Cardiac septum (tissue), 1 donor: ENCODE data around the gene HOXD3. TPM values are rescaled to one million over a fixed set of nuclear protein-coding genes. Genes with fewer than 3 reads are reported as not detected.

Experiments used
- DNase-seq: peaks from one replicate; pipeline ENCODE4 v3.0.0-alpha.2; 2020; ENCODE audit warnings: low spot score
- intact Hi-C: fragments of 100-400 bp; cut with DNase I; formaldehyde crosslinking; loops from one replicate; pipeline ENCODE4 v1.14.0; 2022
- microRNA-seq: library from miRNA; unstranded; fragments of <30 nt; microRNA quantifications from one replicate; pipeline ENCODE4 v1.2.0, GENCODE V29; 2020
- total RNA-seq: library from RNA; stranded (reverse); fragmentation: NEBNext Ultra II Directional; extraction: Animal tissue kit (Norgen Biotek cat#: 25700); gene quantifications from one replicate; pipeline ENCODE4 v1.2.1, GENCODE V29; 2021
- donor health status: DM: no; HTN: no; CAD: no.

The HOXD3 gene
- total RNA-seq, 1 donor from 2014 or later, result 1.0 TPM

GRCh38 chr2:176189681-176190641 is 32.9 kb downstream of the HOXD3 start:
- intact Hi-C loops, result loop anchor here (5.0 kb wide), 1 partner anchor 48 kb away; no protein-coding TSS in a partner anchor
- DNase-seq, result no peak

GRCh38 chr2:176192351-176192750 is 35.2 kb downstream of the HOXD3 start:
- no peak for DNase-seq
- intact Hi-C loops, result no loop called here

- intact Hi-C loops, result no loop called here
- no peak for DNase-seq
These were observed 35.9 kb downstream of the HOXD3 start for GRCh38 chr2:176193048-176193447.

- intact Hi-C loops, result no loop called here
- no peak for DNase-seq
These were observed 42.8 kb downstream of the HOXD3 start for GRCh38 chr2:176199902-176200301.

GRCh38 chr2:176200971-176201370 is 43.9 kb downstream of the HOXD3 start:
- no peak for DNase-seq
- intact Hi-C loops, result no loop called here

GRCh38 chr2:176202491-176202890 is 45.4 kb downstream of the HOXD3 start:
- intact Hi-C loops, result no loop called here
- no peak for DNase-seq

GRCh38 chr2:176205126-176205525 is 48.0 kb downstream of the HOXD3 start:
- DNase-seq, result no peak
- intact Hi-C loops, result no loop called here

- intact Hi-C loops, result no loop called here
- no peak for DNase-seq
These were observed 49.0 kb downstream of the HOXD3 start for GRCh38 chr2:176206136-176206535.

- intact Hi-C loops, result no loop called here
- DNase-seq, result no peak
These were observed 49.6 kb downstream of the HOXD3 start for GRCh38 chr2:176206682-176207081.

- intact Hi-C loops, result no loop called here
- DNase-seq, result no peak
These were observed 54.0 kb downstream of the HOXD3 start for GRCh38 chr2:176211110-176211509.

- DNase-seq, result no peak
- intact Hi-C loops, result no loop called here
These were observed 55.2 kb downstream of the HOXD3 start for GRCh38 chr2:176212276-176212675.

GRCh38 chr2:176213406-176213805 is 56.3 kb downstream of the HOXD3 start:
- intact Hi-C loops, result no loop called here
- DNase-seq, result no peak

Small RNA genes lying within 50 kb of the gene (microRNA-seq; reads per million reads assigned to microRNA genes)
- gene MIR10B, result 3,657 reads per million, percentile 90 among the genes with 10 or more reads in this experiment

Other genes with a start within 250 kb of the HOXD3 start
- gene LNPK, start 155.0 kb upstream of the HOXD3 start, total RNA-seq, result 44.0 TPM
- not detected for gene EVX2, start 73.3 kb upstream of the HOXD3 start, total RNA-seq
- not detected for gene HOXD13, start 64.6 kb upstream of the HOXD3 start, total RNA-seq
- not detected for gene HOXD12, start 57.5 kb upstream of the HOXD3 start, total RNA-seq
- gene HOXD11, start 50.0 kb upstream of the HOXD3 start, total RNA-seq, result not detected
- 0.16 TPM for gene HOXD10, start 40.5 kb upstream of the HOXD3 start, total RNA-seq
- gene HOXD9, start 34.6 kb upstream of the HOXD3 start, total RNA-seq, result not detected
- 1.1 TPM for gene HOXD8, start 27.6 kb upstream of the HOXD3 start, total RNA-seq
- 0.70 TPM for gene HOXD4, start 5.8 kb upstream of the HOXD3 start, total RNA-seq
- 0.59 TPM for gene HOXD1, start 31.4 kb downstream of the HOXD3 start, total RNA-seq
- 44.1 TPM for gene MTX2, start 112.1 kb downstream of the HOXD3 start, total RNA-seq